Prostate gland (tissue), 2 donors: ENCODE measurements around the gene PTPRK.

Source experiments
- CTCF ChIP-seq, 4 experiments: fragments of 200-600 bp in 2 of 4; fragments of 450-650 bp in 2 of 4; sonication (generic) in 2 of 4; IDR thresholded peaks; 1 replicate in 3 of 4; 2 replicates in 1 of 4; pipeline ENCODE4 v1.5.1; 2016 to 2019; ENCODE audit warnings: antibody characterized with exemption in 4 of 4, mild to moderate bottlenecking in 2 of 4, moderate library complexity in 2 of 4
- POLR2A ChIP-seq: fragments of 450-650 bp; IDR thresholded peaks from one replicate; pipeline ENCODE4 v1.6.1; 2016; ENCODE audit warnings: antibody characterized with exemption, mild to moderate bottlenecking

DNA sequence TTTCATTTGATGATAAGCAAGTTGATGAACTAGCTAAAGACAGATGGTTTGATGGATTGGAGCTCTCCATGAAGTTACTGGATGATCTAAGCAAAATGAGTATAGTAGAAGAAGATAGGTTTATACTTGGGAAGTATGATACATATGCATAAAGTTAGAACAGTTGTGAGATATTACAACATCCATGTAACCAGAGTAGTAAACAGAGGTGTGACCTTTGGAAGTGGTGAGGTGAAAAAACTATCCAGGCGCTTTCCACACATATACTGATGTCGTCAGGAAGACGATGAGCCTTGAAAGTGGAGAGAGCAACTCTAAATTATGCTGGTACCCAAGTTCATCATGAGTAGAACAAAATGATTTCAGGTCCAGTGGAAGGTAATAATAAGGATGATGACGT lies 271.0 kb downstream of the PTPRK start:
- no peak for TF ChIP-seq CTCF (IDR thresholded peaks at IDR 0.05)
- TF ChIP-seq POLR2A = no peak
